ENCODE data around the gene RBM45. TPM values are rescaled to one million over a fixed set of nuclear protein-coding genes. Genes with fewer than 3 reads are reported as not detected.

Gene RBM45
- total and polyA plus RNA-seq, 4 experiments from 2014 or later, result 11.9 to 28.0 (median 18.1) TPM

Other genes starting within 250 kb of the RBM45 start
- not detected for gene PDE11A, start 39.7 kb upstream of the RBM45 start, total RNA-seq
- gene PDE11A, start 39.7 kb upstream of the RBM45 start, polyA plus RNA-seq, result not detected
- gene OSBPL6, start 82.1 kb downstream of the RBM45 start, total RNA-seq, result under 1 TPM; 0.14 to 0.23 TPM
- gene OSBPL6, start 82.1 kb downstream of the RBM45 start, polyA plus RNA-seq, result under 1 TPM; 0.44 to 0.49 TPM